ENCODE data around the gene PRKAG2.
"Not testable (repeated sequence)": the region's sequence is repeated elsewhere in the genome, so short reads cannot be mapped to it uniquely, and the experiment has no call there.

Gene PRKAG2

DNA sequence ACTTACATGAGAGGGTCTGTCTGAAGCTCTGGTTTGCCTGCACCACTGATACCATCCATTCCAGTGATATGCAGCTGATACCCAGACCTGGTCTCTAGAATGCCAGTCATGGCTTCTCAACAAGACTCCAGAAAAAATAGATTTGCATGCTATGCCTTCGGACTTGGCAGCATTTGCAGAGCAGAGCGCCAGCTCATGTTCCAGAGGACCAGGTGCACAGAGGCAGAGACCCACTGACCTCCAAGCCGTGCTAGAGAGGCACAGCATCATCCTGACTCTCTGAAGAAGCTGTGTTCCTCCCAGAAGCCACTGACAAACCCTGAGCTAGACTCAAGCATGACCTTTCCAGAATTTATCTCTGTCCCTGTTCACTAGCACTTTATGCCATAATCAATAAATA lies 6.9 kb upstream of the PRKAG2 start:
- no peak for DNase-seq

DNA sequence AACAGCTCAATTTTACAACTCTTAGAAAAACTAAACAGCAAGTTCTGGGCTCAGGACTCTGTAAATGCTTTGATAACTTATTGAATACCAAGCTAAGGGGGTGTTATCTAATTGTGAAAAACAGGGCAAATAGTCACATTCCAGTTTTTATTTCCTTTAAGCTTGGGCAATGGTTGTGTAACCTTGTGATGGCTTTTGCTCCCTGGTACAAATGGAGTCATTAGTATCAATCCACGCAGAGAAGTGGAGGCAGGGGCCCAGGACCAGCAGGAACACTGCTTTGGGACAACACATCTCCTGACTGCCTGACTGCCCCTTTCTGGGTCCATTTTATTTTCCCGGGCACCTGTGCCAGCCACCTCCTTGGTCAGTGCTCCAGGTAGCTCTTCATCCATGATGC lies 5.8 kb upstream of the PRKAG2 start:
- no peak for DNase-seq

DNA sequence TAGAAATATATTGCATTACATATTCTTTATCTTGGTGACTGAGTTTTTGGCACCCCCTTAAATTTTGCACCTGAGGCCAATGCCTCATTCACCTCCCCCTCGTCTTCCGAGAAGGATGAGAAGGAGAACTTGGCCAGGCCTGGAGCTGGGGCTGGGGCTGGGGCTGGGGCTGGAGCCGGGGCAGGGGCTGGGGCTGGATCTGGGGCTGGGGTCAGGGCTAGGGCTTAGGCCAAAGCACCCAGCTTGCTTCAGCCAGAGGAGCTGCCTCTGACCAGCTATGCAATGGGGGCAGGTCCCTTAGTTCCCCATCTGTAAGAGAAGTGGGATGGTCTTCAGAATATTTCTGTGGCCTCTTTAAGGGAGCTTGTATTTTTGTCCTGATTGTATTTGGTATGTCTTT lies 3.8 kb upstream of the PRKAG2 start:
- no peak for DNase-seq

DNA sequence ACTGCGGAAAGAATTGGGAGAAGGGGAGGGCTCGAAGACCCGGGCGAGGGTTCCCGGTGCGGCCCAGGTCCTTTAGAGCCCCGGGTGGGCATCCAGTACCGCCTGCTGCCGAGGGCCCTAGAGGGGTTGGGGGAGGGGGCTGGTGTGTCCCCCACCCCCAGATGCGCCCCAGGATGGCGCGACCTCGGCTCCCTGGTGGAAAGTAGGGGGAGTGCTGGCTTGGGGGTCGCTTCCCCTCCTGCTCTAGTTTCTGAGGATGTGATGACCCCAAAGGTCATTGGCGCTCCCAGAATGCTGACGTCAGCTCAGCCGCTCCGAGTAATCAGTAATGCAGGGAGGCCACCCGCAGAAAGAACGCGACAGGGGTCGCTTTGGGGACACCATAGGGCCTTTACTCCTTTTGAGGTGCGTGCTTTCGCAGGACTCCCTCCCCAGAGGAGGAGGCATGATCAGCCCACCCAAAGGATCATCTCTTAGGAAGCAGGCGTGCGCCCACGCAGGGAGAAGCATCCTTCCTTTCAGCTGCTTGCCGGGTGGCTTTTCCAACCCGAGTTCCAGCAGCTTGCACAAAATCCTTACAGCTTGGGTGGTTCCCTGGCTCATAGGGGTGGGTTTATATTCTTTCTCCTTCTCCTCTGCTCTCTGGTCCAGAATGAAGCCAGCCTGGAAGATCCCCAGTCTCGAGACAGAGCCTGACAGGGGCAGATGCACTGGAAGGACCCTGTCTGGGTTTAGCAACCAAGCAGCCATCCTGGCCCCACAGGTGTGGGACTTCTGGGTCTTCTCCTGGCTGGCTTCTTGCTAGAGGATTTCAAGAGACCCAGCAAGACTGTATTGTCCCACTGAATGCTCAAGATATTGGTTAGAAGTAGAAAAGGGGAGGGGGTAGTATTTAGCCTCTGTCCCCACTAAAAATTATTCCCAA lies 1.3 kb upstream of the PRKAG2 start:
- peak in 1 of 2 donors; percentile 3 for DNase-seq

DNA sequence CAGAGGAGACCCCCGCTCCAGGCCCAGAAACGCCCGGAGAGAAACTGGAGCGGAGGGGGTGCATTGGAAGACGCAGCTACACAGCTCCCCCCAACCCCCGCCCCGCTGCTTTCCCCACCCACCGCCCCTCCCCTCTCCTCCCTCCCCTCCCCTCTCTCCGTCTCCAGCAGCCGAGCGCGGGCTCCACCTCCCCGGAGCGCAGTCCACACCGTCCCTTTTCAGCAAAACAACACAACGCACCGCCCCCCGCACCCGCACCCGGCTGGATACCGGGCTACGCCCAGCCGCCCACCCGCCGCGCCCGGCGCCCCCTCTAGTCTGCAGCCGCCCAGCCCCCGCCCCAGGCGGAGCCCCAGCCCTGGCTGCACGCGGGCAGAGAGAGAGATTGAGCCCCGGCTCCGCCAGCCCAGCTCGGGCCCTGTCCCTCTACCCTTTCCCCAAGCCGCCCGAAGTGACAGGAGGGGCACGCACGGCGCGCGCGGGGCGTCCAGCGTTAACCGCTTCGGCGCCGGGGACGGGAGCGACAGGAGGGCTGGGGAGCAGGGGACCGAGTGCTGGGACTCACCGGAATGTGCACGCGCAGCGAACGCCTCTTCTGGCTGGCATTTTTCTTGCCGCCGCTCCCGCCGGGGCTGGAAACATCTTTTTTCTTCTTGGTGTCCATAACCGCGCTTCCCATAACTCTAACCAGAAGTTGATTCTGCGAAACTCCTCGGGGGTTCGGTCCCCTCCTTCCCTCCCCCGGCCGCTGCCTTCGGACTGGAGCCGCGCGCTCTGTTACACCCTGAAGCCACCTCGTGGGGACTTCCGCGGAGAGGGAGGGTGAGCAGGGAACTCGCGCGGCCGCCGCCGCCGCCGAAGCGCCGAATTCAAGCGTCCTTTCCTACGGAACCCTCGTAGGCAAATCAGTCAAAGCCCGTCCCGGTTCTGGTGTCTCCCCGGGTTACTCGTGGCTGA lies 695 bp downstream of the PRKAG2 start:
- peak; percentile 55 to 56 for DNase-seq

DNA sequence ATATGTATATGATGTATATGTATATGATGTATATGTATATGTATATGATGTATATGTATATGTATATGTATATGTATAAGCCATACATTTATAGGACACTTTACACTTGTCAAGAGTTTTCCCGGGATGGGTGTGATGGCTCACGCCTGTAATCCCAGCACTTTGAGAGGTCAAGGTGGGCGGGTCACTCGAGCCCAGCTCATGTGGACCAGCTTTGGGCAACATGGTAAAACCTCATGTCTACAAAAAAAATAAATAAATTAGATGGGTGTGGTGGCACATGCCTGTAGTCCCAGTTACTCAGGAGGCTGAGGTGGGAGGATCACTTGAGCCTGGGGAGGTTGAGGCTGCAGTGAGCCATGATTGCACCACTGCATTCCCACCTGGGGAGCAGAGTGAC lies 2.4 kb downstream of the PRKAG2 start:
- DNase-seq, result not testable (repeated sequence)

DNA sequence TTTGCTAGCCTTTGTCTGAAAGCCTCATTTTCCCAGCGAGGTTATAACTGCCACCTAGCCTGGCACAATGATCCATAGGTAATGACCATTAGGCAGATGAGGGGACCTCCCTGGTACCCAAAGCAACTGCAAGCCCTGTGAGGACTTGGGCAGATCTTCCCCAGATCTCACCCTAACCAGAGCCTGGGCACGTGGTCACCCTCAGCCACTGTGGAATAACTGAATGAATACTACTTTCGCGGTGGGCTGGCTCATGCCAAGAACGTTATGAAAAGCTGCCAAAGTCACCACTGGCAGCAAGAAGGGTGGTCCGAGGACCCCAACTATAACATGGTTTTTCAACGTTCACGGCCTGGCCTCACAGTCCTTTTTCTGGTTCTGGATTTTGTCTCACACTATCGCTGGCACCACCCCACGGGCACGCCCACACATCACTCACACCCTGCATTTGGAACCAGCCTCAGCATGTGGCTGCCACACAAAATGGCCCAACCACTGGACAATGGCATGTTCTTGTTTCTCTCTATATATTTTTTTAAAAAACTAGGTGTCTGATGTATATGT lies 3.4 kb downstream of the PRKAG2 start:
- no peak for DNase-seq

DNA sequence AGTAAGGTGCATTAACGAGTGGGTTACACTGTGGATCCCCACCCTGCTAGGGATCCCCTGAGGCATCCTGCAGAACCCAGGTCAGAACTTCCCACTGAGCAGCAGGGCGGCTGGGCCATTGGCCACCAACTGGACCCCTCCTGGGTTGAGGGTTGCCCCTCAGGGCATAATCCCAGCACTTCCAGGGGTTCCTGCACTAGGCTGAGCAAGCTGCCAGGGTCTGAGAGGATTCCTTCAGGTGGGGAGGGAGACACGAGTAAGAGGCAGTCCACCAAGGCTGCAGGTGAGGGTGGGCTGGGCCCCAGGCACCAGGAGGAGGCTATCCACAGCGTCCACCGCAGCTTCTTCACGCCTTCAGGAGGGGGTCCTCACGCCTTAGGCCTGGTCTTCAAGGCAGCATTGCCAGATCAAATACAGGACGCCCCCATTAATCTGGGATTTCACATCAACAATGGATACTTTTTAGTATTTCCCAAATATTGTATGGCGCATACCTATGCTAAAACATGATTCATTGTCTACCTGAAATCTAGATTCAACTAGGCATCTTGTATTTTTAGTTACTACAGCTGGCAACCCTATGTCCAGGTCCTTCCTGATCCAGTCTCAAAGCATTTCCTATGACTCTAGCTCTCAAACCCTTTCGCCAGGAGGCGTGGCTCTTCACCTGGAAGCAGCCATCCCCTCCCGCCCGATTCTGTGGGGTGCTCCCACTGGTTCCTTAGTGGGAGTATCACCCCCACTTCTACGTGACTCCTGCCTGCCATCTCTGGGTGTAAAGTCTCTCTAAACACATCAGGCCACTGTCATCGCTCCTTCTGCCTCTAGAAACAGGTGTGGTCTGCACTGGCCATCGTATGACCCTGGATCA lies 4.1 kb downstream of the PRKAG2 start:
- no peak for DNase-seq

DNA sequence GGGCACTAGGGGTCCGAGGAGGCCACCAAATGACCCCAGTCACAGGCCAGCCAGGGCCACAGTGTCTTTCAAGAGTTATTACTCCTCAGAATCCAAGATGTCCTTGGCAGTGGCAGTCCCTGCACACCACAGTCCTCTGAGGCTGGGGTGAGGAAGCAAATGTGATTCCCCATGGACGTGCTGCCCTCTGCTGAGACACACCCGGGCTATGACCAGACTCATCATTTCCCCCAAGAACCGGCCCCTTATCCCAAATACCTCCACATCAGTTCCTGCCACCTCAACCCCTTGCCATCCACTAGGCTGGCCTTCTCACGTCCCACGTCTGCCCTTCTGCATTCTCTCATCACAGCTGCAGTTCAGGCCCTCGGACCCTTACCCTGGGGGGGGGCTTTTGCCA lies 5.0 kb downstream of the PRKAG2 start:
- no peak for DNase-seq

DNA sequence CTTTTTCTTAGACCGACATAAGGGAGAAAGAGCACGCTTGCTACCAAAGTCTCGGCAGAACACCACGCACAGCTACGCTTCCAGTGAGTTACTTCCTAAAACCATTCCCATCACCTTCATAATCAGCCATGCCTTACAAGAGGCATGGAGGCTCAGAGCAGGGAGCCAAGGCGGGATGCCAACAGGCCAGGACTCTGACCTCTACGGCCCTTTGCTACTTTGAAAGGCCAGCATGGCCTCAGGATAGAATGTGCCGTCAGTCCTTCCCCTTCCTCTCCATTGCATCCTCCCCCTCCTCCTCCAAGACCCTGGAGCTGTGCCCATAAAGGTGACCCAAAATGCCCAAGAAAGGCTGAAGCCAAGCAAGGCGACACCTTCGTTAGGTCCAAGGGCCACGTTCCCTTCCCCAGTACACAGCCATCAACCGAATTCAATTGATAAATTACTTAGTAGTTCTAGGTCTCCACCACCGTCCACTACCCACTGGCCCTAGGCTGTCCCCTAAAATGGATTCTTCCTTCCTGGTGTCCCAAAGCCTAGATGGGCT lies 5.7 kb downstream of the PRKAG2 start:
- DNase-seq, result no peak

DNA sequence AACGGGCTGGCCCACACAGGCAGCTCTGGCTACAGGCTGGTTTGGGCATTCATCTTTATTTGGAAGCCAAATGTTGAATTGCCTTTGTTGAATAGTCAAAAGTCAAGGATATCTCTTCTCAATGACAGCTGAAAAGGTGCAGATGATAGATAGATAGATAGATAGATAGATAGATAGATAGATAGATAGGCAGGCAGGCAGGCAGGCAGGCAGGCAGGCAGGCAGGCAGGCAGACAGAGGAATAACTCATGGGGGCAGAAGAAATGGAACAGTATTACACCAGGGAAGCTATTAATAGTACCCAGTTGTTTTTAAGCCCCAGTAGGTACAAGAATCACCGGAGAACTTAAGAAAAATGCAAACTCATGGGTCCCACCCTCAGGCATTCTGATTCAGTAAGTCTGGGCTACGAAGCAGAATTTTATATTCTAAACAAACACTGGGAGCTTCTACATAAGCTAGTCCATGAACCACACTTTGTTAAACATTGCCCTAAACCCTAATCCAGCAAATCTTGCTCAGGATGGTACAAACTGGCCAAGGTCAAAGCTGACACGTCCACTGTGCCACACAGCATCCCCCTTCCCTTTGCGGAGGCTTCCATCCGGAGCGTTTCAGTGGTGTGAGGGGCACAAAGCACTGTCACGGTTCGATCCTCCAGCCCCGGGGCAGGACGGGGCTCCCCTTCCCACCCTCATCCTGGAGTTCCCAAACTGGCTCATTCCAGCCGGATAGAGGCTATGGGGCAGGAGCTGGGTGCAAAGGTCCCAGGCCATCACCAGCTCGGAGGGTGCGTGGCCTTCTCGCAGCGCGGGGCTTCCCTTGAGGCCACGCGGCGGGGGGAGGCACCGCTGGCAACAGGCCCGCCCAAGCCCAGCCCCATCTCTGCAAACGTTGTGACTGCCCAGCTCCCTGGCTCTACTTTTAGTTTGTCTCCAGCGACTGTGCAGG lies 6.7 kb downstream of the PRKAG2 start:
- DNase-seq, result no peak

DNA sequence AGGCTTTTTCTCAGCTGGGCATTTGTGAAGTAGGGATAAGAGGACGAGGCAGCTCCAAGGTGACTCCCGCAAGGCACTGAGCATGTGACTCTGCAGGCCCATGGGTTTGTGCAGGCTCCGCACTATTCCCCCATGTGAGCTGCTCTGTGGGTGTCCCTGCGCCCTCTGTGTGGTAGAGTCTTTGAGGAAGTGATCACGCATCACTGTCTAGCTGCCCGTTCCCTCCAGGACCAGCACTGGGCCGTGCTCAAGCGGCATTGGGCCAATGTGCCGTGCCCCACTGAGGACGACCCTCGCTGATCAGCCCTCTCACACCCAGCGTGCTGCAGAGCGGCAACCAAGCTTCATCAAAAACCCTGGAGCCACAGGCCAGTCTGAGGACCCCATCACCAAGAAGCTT lies 7.5 kb downstream of the PRKAG2 start:
- DNase-seq, result no peak

DNA sequence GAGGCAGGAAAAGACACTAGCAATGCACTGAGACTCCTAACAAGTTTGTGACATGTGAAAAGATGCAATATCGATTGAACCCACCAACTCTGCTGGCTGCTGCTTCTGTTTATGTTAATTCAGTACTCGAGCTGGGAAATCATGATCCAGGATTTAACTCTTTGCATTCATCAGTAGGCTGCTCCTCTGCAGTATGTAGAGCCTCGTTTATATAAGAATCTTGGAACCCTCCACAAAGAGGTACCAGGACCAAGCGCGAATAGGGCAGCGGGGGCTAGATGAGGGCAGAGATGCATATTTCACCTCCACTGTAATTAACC lies 7.8 kb downstream of the PRKAG2 start:
- DNase-seq, result no peak

DNA sequence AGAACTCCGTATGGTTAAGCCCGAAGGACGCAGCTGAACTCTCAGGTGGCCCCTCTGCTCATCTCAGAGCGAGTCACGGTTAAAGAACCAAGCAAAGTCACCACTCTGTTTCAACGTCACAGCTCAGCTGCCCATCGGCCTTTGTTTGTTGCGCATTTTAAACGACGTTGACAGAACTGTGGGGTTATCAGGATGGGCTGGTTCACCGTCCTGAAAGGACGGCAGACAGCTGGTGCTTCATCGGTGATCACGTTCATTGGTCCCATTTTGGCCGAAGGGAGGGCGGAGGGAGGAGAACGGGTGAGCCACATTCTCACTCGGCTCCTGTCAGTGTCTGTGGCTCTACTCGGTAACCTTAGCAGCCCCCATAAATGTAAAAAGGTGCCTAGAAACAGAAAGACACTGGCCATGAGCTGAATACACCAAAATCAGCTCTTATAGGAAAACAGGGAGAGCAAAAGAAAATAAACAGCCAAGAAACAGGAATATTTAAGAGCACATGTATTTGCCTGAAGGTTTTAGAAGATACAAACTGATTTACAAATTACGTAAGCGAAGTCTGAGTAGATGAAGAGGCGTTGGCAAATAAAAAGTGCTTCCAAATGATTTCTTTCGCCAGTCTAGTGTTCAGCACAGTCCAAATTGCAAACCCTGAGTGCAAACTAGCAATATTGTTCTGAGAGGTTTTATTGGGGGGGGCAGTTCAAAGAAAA lies 8.4 kb downstream of the PRKAG2 start:
- no peak for DNase-seq

DNA sequence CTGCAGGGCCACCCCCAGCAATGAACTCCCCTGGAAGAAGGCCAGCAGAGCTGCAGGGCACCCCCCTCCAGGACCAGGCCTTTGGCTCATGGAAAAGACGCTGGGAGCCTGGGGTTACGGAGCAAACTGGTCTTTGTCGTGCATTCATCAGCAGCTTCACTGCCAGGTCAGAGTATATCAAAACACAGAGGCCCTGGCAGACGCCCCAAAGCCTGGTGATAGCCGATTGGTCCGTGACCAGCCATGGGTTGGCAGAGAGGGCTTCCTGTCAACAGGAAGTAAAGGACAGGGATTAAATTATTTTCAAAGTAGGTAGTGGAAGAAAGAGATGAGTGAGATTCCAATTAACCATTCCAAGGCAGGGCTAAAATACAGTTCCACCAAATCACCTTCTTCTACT lies 9.0 kb downstream of the PRKAG2 start:
- no peak for DNase-seq

DNA sequence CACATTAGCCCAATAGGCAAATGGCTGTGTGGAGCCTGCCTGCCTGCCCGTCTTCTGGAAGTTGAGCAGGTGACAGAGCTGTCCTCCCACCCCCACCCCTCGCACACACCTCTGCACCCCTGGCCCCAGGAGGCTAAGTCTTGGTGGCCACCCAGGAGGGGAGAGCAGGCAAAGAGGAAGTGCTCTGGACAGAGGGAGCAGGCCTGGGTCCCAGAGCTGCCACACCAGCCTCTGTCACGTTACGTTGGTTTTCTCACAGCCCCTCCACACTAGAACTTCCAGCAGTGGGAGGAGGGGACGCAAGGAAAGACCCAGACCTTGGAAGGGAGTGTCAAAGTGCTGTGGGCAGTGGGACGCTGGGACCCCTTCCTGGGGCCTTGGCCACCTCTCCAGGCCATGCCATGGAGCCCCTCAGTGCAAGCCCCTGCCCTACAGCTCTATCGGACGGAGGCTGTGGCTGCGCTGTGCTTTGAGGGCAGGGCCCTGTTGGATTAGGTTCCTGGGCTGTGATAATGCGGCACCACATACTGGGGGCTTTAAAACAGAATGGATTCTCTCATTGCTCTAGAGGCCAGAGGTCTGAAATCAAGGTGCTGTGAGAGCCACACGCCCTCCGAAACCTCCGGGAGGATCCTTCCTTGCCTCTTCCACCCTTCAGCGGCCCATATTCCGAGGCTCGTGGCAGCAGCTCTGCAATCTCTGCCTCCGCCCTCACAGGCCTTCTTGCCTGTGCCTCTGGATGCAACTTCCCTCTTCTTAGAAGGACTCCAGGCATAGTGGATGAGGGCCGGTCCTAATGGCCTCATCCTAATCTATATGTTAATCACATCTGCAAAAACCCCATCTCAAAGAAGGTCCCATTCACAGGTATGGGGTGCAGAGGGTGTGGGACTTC lies 9.9 kb downstream of the PRKAG2 start:
- no peak for DNase-seq

DNA sequence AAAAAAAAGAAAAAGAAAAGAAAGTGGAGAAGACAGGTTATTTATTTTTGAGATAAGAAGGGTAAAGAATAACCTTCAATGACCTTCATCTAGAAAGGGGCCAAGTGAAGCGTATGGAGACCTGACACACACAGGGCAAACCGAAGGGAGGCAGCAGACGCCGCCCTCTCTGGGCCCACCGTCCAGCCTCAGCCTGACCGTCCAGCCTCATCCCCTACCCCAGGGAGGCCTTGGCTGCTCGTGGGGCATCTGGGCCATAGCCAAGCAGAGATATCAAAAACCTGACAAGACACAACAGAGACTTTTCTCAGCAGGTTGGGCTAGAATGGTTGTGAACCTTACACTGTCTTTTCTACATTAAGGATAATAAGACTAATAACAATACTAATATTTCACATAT lies 10.9 kb downstream of the PRKAG2 start:
- DNase-seq, result no peak

DNA sequence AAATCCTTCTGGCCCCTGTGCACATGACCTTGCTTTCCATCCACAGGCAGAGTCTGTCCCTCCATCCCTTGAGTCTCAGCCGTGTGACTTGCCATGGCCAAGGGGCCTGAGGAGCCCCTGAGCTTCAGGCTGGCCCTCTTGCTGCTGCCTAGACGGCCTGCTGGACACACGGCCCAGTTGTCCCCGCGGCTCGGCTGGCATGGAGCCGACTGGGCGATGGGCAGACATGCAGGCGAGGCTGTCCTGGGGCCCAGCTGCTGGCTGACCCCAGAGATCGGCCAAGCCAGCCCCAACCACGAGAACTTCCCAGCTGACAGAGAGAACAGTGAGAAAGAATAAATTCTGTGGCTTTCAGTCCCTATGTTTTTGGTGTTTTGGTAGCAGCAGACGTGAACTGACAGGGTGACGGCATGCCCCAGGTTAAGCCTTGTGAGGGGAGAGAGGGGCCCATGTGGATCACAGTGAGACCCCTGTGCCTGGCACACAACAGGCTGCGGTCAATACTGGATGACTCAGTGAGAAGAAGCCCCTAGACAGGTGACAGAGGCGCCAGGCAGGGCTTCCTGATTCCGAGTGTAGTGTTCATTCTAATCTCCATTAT lies 11.7 kb downstream of the PRKAG2 start:
- DNase-seq, result no peak

DNA sequence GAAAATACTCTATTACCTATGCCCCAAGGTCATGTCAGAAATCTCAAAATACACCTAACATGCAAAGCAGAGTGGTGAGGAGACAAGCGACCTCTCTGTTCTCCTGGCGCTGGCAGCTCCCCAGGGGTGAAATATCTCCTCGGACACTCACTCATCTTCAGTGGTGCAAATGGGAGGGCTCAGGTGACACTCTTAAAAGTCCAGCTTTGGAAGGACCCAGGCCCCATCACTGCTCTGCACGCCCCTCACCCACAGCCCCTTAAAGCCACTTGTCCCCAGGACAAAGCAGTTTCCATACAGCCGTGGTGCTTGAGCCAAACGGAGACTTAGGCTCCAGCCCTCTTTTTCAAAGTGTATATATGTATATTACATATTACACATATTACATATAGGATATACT lies 12.4 kb downstream of the PRKAG2 start:
- DNase-seq, result no peak
